ENCODE data around the gene HEATR1.
"Not testable (repeated sequence)": the region's sequence is repeated elsewhere in the genome, so short reads cannot be mapped to it uniquely, and the experiment has no call there.

Gene HEATR1

DNA sequence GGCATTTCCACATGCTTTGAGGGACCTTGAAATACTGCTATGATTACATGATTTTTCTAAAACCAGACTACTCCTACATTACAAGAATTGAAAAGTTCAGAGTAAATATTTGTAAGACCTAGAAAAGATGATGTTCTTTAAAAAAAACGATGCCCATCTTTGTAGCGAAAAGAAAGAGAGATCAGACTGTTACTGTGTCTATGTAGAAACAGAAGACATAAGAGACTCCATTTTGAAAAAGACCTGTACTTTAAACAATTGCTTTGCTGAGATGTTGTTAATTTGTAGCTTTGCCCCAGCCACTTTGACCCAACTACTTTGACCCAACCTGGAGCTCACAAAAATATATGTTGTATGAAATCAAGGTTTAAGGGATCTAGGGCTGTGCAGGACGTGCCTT lies 100.0 kb downstream of the HEATR1 start:
- not testable (repeated sequence) for DNase-seq

DNA sequence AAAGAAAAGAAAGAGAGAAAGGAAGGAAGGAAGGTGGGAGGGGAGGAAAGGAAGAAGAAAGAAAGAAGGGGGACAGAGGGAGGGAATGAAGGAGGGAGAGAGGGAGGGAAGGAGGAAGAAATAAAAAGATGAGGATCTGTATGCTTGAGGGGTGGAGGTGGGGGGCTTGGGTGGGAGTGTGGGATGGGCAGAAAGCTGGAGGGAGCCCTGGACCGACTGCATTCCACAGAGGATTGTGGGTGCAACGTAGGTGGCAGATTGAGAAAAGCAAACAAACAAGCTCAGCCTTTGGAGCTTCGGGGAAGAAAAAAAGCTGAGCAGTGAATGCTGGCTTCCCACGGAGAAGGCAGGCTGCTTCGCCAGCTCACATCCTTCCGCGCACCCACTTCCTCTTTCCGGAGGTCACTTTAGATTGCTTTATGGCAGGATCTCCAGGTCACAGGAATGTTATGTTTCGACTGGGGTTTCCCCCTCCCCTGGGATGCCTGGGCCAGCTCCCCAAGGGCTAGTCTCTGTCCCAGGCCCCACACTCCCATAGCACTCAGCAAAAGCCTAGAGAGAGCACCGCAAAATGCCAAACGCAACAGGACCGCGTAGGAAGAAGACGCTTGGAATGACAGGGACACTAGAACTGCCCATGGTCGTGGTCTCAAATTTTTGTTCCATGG lies 101.2 kb downstream of the HEATR1 start:
- no peak for DNase-seq

DNA sequence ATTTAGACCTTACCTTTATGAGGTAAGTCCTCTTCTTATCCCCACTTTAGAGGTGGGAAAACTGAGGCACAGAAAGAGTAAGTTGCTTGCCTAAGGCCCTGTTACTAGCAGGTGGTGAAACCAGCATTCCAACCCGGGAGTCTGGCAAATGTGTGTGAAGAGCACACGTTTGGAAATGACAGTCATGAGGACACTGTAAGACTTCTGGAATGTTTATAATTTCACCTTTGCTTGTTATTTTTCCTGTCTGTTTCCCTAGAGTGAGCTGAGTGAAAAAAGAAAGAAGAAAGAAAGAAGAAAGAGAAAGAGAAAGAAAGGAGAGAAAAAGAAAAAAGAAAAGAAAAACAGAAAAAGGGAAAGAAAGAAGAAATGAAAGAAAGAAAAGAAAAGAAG lies 101.7 kb downstream of the HEATR1 start:
- DNase-seq, result no peak

DNA sequence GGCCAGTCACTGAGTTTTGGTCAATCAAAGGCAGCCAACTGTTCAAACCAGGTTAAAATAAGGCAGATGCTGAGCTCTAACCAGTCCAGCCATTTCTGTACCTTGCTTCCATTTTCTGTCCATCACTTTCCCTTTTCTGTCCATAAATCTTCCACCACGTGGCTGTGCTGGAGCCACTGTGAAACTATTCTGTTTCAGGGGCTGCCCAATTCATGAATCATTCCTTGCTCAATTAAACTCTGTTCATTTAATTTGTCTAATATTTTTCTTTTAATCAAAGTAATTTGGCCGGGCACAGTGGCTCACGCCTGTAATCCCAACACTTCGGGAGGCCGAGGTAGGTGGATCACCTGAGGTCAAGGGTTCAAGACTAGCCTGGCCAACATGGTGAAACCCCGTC lies 103.2 kb downstream of the HEATR1 start:
- no peak for DNase-seq
